ENCODE measurements around the gene CCN2.

The CCN2 gene, protein sequence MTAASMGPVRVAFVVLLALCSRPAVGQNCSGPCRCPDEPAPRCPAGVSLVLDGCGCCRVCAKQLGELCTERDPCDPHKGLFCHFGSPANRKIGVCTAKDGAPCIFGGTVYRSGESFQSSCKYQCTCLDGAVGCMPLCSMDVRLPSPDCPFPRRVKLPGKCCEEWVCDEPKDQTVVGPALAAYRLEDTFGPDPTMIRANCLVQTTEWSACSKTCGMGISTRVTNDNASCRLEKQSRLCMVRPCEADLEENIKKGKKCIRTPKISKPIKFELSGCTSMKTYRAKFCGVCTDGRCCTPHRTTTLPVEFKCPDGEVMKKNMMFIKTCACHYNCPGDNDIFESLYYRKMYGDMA
- total RNA-seq = 0 reads per million in 4 donors

DNA sequence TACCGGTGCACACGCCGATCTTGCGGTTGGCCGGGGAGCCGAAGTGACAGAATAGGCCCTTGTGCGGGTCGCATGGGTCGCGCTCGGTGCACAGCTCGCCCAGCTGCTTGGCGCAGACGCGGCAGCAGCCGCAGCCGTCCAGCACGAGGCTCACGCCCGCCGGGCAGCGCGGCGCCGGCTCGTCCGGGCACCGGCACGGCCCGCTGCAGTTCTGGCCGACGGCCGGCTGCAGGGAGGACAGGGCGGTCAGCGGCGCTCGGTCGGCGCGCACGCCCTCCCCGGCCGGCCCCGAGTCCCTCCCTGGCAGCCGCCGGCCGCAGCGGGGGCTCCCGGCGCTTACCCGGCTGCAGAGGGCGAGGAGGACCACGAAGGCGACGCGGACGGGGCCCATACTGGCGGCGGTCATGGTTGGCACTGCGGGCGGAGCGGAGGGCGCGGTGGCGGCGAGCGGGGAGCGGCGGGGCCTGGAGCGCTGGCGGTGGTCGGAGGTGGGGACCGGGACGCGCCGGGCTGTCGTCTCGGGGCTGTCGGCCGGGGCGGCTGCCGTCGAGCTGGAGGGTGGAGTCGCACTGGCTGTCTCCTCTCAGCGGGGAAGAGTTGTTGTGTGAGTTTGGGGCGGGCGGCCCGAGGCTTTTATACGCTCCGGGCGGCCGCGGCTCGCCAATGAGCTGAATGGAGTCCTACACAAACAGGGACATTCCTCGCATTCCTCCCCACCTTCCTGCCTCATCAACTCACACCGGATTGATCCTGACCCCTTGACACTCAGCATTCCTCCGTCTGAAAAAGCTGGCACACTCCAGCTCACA, at the start of gene CCN2:
Gene CCN2, minus strand, starts transcription at position 606 of the 809 bp plus-strand sequence. Its CDS starts 200 bp downstream, at position 406.
- DNase-seq = no peak

DNA sequence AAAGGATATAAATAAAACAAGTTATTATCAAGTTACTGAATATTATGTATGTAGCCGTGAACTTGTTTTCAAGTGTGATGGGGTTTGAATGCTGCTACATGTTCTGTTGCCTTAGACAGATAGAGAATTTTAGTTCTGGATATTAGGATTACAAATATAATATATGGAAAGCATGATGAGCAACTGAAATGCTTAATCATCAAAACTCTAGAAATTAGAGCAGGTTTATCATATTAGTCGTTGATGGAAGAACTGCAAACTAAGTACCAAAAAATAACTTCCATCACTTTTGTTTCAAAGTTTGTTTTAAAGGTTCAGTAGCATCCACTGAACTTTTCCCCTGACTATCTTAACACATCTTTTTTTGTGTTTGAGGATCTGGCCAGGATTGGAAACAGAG, 49.1 kb upstream of the CCN2 start:
- DNase-seq = no peak

DNA sequence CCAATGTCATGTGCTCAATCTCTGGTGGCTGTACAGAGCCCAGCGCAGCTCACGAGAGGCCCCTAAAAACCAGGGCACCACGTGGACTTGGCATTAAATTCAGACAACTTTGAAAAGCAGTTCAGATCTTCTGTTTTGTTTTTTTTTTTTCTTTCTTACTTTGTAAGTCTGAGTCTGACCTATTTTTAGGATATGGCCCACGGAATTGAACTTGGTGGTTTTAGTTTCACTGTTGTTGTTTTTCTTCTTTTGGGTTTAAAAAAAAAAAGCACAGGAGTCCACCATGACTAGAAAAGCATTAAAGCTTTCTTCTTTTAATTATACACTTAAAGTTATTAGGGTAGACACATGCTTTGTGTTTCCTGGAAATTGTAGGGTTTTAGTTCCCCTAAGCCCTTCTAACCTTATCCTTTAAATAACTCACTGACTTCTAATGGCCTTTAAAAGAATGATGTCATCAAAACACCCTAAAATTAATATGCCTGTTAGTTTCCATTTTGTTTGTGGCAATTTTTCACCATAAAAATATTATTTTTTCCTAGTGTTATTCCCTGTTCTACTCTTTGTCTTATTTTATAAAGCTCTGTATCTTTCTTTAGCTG, 48.5 kb upstream of the CCN2 start:
- DNase-seq = no peak

DNA sequence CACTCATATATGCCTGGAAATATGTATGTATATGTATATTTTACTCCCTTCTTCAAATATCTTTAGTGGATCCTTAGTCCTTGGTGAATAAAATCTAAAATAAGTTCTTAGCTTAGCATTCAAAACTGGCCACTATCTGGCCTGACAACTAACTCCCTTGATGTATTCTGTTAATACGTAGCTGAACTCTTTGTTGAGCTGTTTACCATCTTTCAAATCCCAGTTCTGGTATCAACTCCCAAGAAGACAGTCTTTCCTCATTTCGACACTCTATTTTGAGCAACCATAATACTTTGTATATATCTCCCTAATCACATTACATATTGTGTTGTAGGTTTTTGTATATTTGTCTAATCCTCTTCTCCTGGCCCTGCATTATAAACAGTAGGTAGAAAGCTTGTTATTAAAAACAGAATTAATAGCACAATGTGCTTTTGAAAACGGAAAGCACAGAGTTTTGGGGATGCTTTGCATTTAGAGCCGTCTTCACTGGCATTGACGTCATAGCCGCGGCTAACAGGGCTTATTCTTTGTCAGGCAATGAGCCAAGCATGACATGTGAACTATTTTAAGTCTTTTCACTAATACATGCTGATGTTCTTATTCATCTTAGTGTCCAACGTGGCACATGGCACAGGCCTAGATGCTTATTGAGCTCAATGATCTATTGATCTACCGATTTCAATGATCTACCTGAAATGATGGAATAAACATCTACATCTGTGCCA, 47.2 kb upstream of the CCN2 start:
- no peak for DNase-seq

DNA sequence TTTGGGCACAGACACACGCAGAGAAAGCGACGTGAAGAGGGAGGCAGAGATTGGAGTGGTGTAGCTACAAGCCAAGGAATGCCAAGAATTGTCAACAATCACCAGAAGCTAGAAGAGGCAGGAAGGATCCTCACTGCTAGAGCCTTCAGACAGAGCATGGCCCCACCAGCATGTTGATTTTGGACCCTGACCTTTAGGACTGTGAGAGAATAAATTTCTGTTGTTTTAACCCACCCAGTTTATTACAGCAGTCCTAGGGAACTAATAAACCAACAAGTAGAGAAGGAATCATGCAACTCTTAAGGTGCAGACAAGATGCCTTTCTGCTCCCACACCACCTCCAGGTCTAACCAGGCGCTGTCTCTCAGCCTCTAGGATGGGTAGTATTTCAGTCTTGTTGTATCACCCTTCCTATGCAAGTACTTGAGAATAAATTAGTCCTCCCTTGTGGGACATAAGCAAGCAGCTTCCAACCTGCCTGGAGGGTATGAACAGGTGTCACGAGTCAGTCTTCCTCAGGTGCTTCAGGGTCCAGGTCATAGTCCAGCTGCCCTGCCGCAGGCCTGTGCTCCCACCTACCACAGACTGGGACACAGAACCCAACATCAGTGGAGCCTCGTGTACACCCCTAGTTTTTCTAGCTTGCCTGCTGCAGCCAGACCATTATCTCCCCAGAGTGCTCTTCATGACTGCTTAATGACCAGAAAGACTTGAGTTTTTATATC, 46.4 kb upstream of the CCN2 start:
- DNase-seq = no peak

DNA sequence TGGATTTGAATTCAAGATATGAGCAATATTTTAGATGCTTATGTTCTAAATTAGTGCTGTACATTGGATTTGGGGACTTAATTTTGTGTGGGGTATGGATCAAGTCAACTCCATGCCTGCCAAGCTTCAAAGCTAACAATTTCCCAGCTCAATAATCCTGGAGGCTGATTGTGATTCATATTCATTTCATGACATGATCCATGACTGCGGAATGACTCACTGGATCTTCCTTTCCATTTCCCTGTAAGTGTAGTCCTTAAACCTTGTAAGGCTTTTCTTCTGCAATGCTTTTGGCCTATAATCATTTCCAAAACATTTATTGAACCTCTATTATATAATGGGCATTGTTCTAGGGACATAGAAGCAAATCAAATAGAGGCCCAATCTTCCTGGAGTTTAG, 44.7 kb upstream of the CCN2 start:
- no peak for DNase-seq

DNA sequence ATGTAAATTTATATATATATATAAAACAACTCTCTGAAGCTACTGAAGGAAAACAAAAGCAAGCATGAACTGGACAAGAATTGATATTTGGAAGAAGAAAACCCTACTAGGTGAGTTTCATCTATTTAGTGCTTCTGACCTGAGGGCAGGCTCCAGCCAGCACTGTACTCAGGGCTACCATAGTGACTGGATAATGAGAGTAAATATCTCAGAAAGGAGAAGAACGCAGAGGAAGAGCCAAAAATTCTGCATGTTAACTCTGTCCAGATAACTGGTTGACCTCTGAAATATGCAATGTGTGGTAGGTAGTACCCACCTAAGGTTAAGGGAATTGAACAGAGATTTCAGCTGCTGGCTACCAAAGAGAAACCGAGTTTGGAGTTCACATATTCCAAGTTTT, 41.4 kb upstream of the CCN2 start:
- DNase-seq = no peak

DNA sequence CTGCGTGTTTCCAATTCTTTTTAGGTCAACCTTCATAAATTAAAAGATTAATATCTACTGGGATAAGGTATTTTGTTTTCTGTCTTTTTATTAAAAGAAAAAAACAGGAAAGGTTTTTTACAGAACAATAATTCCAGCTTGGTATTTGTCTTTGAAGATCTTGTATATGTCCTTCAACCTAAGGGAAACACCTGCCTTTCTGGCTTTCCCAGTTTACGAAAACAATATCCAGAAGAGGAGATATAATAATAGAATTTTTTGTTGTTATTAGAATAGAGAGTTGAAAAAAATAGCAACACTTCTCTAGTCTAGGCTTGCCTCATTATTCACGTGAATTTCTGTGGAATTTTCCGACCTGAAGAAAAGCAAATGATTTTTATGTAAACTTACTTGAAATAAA, 37.9 kb upstream of the CCN2 start:
- no peak for DNase-seq

DNA sequence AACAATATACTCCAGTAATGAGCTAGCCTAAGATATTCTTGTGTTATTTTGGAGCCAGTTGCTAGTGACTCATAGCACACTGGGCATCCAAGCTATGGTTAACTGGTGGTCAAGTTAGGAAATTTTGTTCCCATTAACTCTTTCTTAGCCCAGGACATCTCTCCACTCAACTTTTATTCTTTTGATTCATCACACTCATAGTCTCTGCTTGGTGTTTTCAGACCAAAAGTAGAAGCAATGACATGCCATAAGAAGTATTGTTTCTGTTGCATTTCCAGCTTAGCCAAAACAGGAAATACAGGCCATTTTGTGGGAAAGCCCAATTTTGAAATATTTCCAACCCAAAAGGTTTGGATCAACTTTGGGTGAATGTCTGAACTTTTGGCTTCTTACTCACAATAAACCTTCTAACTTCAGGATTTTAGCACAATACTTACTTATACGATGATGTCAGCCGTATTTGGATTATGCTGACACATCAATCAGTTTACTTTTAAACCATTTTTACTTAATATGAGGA, 31.6 kb upstream of the CCN2 start:
- no peak for DNase-seq

DNA sequence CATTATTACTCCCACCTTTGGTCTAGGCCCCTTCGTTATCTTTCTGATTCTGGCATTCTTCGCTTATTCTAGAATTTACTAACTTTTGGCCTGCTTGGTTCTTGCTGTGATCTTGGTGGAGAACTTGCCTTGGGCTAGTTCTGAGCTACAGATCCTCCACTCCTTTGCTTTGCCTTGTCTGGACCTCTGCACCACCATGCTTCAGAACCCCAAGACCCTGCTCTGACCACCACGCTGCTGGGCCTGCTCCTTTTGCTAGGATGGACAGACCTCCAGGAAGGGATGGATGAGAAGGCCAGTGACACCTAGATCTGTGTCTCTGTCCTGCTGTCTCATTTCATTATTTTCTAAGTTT, 30.4 kb upstream of the CCN2 start:
- no peak for DNase-seq

DNA sequence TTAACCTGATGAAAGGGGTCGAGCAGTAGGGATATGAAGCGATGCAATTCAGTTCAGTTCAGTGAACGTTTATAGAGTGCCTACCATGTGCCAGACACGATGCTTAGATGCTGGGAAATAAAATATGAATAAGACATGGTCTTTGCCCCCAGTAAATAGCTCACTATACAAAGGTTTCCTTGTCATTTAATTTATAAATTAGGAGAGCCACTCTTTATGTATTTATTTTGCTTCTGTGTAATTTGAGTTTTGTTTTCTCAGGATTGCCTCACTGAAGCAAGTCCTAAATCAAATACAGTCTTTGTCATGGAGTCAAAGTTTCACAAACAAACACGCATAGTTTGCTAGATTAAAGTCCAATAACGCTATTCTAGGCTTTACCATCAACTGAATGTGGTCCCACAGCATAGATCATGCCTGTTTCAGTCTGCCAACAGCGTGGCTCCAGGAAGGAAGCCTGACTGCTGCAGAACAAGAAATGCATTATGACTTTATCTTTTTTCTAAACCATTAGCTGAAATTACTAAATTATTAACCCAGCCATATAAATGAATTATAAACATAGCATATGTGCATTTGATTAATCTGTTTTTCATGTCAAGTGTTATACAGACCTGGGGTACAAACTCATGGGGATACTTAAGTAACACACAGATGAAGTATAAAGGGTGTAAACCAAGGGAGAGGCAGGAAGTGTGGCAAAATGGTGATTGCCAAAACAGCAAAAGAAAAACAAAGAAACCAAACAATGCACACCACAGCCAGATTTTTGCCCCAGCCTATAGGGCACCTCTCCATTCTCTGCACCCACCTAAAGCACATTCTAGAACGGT, 29.8 kb upstream of the CCN2 start:
- no peak for DNase-seq

DNA sequence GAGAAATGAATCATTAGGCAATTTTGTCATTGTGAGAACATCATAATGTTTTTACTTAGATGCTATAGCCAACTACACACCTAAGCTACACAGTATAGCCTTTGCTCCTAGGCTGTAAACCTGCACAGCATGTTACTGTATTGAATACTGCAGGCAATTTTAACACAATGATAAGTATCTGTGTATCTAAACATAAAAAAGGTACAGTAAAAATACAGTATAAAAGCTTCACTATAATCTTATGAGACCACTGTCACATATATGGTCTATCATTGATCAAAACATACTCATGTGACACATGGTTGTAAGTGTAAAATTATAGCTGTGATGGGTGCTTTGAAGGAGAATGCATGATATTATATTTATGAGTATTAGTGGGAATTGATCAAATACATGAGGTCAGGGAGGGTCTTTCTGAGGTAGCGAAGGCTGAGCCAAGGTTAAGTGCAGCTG, 29.2 kb upstream of the CCN2 start:
- DNase-seq = no peak

DNA sequence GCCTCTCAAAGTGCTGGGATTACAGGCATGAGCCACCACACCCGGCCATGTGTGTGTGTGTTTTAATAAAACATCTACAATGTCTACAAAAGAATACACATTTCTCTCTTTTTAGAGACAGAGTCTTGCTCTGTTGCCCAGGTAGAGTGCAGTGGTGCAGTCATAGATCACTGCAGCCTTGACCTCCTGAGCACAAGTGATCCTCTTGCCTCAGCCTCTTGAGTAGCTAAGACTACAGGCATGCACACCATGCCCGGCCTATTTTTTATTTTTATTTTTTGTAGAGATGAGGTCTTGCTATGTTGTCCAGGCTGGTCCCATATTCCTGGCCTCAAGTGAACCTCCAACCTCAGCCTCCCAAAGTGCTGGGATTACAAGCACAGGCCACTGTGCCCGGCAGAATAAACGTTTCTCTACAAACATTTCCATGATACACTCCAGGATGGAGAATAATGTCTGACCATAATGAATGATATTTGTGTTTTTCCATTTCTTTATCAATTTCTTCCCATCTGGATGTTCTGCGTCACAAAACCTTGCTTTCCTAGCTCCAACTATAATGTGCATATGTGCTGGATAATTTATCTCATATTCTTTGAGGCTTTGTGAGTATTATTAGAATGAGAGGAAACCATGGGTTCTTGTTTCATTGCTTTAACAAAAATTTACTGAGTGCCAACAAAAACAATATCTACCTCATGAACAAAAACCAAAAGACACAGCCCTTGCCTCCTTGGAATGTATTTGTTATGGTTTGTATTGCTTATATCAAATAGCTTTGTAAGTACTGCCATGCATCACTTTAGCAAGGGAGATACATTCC, 28.6 kb upstream of the CCN2 start:
- no peak for DNase-seq

DNA sequence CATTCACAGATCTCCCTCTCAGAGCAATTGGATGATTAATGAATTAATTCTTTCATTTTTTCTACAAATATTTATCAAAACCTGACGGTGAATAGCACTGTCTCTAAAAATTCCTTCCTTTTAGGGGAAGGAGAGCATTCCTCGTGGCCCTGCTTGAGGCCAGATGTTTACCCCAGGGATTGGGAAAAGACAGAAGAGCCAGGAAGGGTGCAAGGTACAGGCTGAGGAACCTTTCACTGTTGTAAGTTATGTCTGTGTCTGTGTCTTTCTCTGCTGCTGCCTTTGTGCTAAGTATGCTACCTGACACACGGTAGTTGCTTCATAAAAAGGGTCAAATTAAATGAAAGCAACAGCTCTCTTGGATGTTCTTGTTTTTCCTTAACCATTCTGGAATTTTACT, 27.4 kb upstream of the CCN2 start:
- DNase-seq = no peak

DNA sequence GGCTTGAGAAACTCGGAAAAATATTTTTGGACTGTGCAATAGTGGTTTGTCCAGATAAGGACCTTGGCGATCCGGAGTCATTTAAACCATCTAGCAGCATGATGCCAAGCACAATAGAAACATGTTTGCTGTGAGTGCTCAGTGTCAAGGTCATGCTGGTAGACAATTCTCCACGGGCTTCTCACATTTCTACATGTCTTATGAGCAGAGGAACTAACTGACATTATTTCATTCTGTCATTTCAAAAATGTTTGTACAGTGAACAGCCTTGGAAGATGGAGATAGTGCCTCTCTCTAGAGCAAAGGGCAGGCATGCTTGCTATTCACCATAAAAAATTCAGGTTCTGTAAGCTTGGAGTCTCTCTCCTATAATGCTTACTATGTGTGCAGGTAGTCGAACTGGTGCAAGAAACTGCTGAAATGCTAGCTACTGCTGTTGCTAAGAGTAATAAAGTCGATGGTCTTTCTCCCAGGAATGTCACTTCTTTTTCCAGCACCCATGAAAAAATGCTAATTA, 25.4 kb upstream of the CCN2 start:
- DNase-seq = no peak

DNA sequence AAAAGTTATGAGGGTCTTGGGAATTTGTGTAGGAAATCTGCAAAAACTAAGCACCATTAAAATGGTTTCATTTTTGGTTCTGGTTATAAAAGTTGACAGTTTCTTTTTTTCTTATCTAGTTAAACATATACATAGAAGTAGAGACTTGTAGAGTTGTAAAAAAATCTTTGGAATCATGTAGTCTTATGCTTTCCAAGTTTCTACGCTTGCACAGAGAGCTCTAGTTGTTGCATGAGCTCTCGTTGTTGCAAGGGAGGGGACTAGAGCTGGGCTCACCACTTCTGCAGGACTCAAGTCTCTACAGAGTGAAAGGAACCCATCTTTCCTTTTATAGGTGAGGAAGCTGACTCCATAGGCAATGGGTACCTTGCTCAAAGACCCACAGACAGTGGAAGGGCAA, 21.6 kb upstream of the CCN2 start:
- DNase-seq = no peak

DNA sequence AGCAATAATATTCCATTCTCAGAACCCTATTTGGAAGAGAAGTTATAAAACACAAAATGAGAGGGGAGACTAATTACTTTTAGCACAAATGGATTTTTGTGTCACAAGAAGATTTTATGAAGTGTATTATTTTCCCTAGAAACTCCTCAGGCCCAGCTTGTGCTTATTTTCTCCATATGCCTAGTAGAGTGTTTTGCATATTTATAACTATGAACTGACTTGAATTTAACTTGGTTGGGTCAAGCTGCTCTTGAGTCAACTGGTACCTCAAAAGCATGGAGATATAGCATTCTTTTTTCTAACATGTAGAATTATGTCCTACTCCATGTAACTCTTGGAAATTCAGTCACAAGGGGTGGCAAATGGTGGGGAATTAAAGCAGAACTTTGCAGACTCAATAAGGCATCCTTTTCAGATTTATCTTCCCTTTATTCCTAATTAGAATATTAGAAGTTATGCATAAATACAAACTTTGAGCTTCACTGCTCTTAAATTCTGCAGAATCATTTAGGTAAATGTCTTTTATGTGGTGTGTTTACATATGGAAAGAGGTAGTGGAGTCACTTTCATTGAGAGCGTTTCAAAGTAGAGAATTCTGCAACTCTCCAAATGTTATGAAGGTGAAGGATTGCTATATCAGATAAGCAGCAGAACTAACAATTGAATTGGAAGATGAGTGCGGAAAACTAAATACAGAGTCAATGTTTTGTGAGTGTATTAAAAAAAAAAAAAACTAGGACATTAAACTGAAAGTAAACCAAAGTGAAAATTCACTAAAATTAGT, 19.1 kb upstream of the CCN2 start:
- no peak for DNase-seq

DNA sequence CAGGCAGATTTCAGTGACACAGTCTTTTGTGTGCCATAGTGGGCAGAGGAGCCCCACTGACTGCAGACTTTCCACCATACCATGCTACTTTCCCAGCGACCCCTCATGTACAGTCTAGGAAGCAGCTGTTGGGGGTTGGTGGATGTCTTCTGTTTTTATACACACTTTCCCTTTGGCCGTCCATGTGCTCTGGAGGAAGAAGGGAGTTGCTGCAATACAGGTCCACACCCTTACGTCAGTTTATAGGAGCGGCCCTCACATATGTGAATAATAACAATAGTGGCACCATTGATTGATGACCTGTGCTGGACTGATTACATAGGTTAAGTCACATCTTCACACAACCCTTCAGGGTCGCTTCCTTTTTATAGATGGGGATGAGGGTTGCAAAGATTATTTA, 17.5 kb upstream of the CCN2 start:
- DNase-seq = no peak

DNA sequence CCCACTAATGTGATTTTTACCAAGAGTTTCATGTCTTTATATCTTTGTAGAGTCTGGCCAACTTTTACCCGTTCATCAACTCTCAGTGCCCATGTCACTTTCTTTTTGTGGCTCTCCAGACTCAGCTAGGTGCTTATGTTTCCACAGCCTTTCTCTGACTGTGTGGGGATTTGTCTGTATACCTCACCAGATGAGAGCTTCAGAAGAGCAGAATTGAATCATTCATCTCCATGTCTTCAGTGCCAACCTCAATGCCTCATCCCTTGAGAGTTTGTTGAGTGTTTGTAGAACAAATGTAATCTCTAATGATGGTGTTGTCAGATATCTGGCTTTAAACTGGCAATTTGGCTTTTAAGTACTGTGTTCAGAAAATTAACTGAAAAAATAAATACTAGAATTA, 16.8 kb upstream of the CCN2 start:
- no peak for DNase-seq

Measured in T-helper 1 cell (primary cell).